SK-N-MC (cell line): Measurements from ENCODE around the gene ITPKB.

Experiments
- EZH2 ChIP-seq: fragments of 200-600 bp; sonication (generic); IDR thresholded peaks from one replicate; pipeline ENCODE4 v1.6.1; 2017; ENCODE audit warnings: antibody characterized with exemption
- FOXP2 ChIP-seq: optimal IDR thresholded peaks from 2 replicates; pipeline ENCODE3; 2011; ENCODE audit warnings: mild to moderate bottlenecking, moderate library complexity; ENCODE audit not compliant: insufficient read depth; ENCODE audit errors: extremely low read length, control extremely low read depth
- POLR2AphosphoS5 ChIP-seq: IDR thresholded peaks from 2 replicates; pipeline ENCODE4 v1.6.1; 2012; ENCODE audit warnings: mild to moderate bottlenecking, low read depth, low read length, borderline replicate concordance

DNA sequence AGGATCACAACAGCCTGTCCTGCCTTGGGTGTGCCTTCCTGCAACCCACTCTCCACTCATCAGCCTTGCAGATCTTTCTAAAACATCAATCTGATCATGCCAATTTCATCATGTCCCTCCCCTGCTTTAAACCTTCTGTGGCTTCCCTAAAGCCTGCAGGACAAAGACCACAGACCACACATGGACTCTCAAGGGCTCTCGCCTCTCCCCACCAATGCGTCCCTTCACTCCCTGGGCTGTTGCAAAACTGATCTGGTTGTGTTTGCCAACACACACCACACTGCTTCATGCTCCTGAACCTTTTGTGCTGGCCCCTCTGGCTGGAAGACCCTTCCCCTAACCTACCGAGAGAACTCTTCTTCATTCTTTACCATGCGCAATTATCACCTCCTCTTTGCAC is 72.4 kb downstream of the ITPKB start:
- no peak for TF ChIP-seq EZH2
- TF ChIP-seq POLR2AphosphoS5: no peak
- TF ChIP-seq FOXP2: no peak
